SK-N-SH treated with all-trans-retinoic acid at 6 μM for 48 hours (cell line): ENCODE results near the gene LRBA.

Experiments used
- ATAC-seq: fragments of 200-7000 bp; cut with Tn5 transposase; 3 replicates; pipeline ENCODE4 v1.9.1; 2020; ENCODE audit warnings: mild to moderate bottlenecking, moderate library complexity
- ARNTL ChIP-seq: fragments of 450-650 bp; formaldehyde crosslinking; IDR thresholded peaks from 2 replicates; pipeline ENCODE4 v1.5.0; 2020; ENCODE audit warnings: low read depth, mild to moderate bottlenecking, moderate library complexity, borderline replicate concordance
- BACH2 ChIP-seq: fragments of 250-450 bp; sonication (Bioruptor Pico); IDR thresholded peaks from 2 replicates; pipeline ENCODE4 v1.9.0; 2021; ENCODE audit warnings: mild to moderate bottlenecking, borderline replicate concordance
- CREB5 ChIP-seq: fragments of 250-450 bp; sonication (Bioruptor Pico); IDR thresholded peaks from 2 replicates; pipeline ENCODE4 v1.5.1; 2020; ENCODE audit warnings: low read depth, mild to moderate bottlenecking, moderate library complexity
- CSDC2 ChIP-seq: fragments of 250-450 bp; sonication (Bioruptor Pico); IDR thresholded peaks from 2 replicates; pipeline ENCODE4 v1.5.0; 2020; ENCODE audit warnings: mild to moderate bottlenecking, moderate library complexity
- ESRRG ChIP-seq: fragments of 250-450 bp; sonication (Bioruptor Pico); IDR thresholded peaks from 2 replicates; pipeline ENCODE4 v1.6.1; 2021; ENCODE audit warnings: mild to moderate bottlenecking
- ISL1 ChIP-seq: fragments of 250-450 bp; sonication (Bioruptor Pico); IDR thresholded peaks from 2 replicates; pipeline ENCODE4 v2.1.2; 2022; ENCODE audit warnings: mild to moderate bottlenecking, moderate library complexity
- OSR1 ChIP-seq: fragments of 250-450 bp; sonication (Bioruptor Pico); IDR thresholded peaks from 2 replicates; pipeline ENCODE4 v1.8.0; 2022; ENCODE audit warnings: moderate library complexity, mild to moderate bottlenecking, inconsistent platforms
- POU6F1 ChIP-seq: fragments of 250-450 bp; sonication (Bioruptor Pico); IDR thresholded peaks from 2 replicates; pipeline ENCODE4 v1.8.0; 2021; ENCODE audit warnings: low read depth, mild to moderate bottlenecking, moderate library complexity, borderline replicate concordance
- RARB ChIP-seq: fragments of 250-450 bp; sonication (Bioruptor Pico); IDR thresholded peaks from 2 replicates; pipeline ENCODE4 v1.8.0; 2021; ENCODE audit warnings: mild to moderate bottlenecking, moderate library complexity
- SNAI2 ChIP-seq: fragments of 250-450 bp; sonication (Bioruptor Pico); IDR thresholded peaks from 2 replicates; pipeline ENCODE4 v1.5.0; 2020; ENCODE audit warnings: mild to moderate bottlenecking, moderate library complexity
- TCF4 ChIP-seq: fragments of 250-450 bp; sonication (Bioruptor Pico); IDR thresholded peaks from 2 replicates; pipeline ENCODE4 v1.8.0; 2021; ENCODE audit warnings: mild to moderate bottlenecking, moderate library complexity, borderline replicate concordance
- TOX ChIP-seq: fragments of 250-450 bp; sonication (Bioruptor Pico); IDR thresholded peaks from 2 replicates; pipeline ENCODE4 v1.8.0; 2021; ENCODE audit warnings: mild to moderate bottlenecking, moderate library complexity, borderline replicate concordance
- TSHZ2 ChIP-seq: fragments of 250-450 bp; sonication (Bioruptor Pico); IDR thresholded peaks from 2 replicates; pipeline ENCODE4 v1.5.0; 2020; ENCODE audit warnings: mild to moderate bottlenecking, moderate library complexity
- ZC3H10 ChIP-seq: fragments of 250-450 bp; sonication (Bioruptor Pico); IDR thresholded peaks from 2 replicates; pipeline ENCODE4 v1.5.1; 2021; ENCODE audit warnings: mild to moderate bottlenecking, moderate library complexity
- ZFP3 ChIP-seq: fragments of 250-450 bp; sonication (Bioruptor Pico); IDR thresholded peaks from 2 replicates; pipeline ENCODE4 v1.5.0; 2020; ENCODE audit warnings: mild to moderate bottlenecking, moderate library complexity
- ZFP30 ChIP-seq: fragments of 450-650 bp; formaldehyde crosslinking; IDR thresholded peaks from 2 replicates; pipeline ENCODE4 v1.5.0; 2022; ENCODE audit warnings: mild to moderate bottlenecking, moderate library complexity
- ZNF565 ChIP-seq: fragments of 450-650 bp; formaldehyde crosslinking; conservative IDR thresholded peaks from 2 replicates; pipeline ENCODE4 v1.5.0; 2020; ENCODE audit warnings: low read depth, mild to moderate bottlenecking, moderate library complexity
- ZNF70 ChIP-seq: fragments of 450-650 bp; formaldehyde crosslinking; IDR thresholded peaks from 2 replicates; pipeline ENCODE4 v1.5.0; 2020; ENCODE audit warnings: mild to moderate bottlenecking, moderate library complexity
- ZNF8 ChIP-seq: fragments of 450-650 bp; formaldehyde crosslinking; IDR thresholded peaks from 2 replicates; pipeline ENCODE4 v1.5.0; 2020; ENCODE audit warnings: mild to moderate bottlenecking, moderate library complexity
- TF ChIP-seq, protein P1 (sequence below): fragments of 250-450 bp; sonication (Bioruptor Pico); IDR thresholded peaks from 2 replicates; pipeline ENCODE4 v1.5.1; 2021; ENCODE audit warnings: mild to moderate bottlenecking, moderate library complexity
- TF ChIP-seq, protein P2 (sequence below): fragments of 250-450 bp; sonication (Bioruptor Pico); IDR thresholded peaks from 2 replicates; pipeline ENCODE4 v1.8.0; 2020; ENCODE audit warnings: mild to moderate bottlenecking, moderate library complexity, borderline replicate concordance

Gene LRBA

GRCh38 chr4:150286656-150287055 is 728.4 kb downstream of the LRBA start (continued):
- TF ChIP-seq TCF4 (CRISPR knock-in tag): no peak
- TF ChIP-seq OSR1: no peak
- TF ChIP-seq CREB5 (CRISPR knock-in tag): no peak
- no peak for TF ChIP-seq ISL1
- no peak for TF ChIP-seq ARNTL (CRISPR knock-in tag)

DNA sequence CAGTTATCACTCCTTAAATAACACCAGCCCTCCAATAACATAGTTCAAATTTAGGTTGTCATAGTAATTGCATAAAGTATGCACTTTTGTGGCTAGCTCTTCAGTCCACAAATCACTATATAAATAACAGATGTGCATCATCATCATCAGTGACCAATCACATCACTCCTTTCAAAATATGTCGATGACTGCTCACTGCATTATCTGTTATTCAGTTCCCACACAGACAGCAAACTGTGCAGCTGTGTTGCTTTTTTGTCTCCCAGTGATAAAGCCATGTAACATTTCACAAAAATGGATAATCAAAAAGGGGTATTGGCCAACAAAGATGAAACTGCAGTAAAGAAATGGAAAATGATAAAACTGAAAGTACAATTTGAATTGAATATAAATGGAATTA is 731.4 kb downstream of the LRBA start:
- ATAC-seq: peak; percentile 71
- TF ChIP-seq ZNF70 (CRISPR knock-in tag) (no peak), RARB (CRISPR knock-in tag) (no peak), BACH2 (CRISPR knock-in tag) (no peak), ZNF565 (no peak), TSHZ2 (CRISPR knock-in tag) (no peak), TOX (CRISPR knock-in tag) (no peak), ESRRG (no peak), ZNF8 (CRISPR knock-in tag) (no peak), POU6F1 (no peak), CSDC2 (CRISPR knock-in tag) (no peak), ZFP30 (CRISPR knock-in tag) (no peak), ISL1 (no peak), TCF4 (CRISPR knock-in tag) (no peak), CREB5 (CRISPR knock-in tag) (no peak), ZFP3 (CRISPR knock-in tag) (no peak)
- TF ChIP-seq, protein P1, sequence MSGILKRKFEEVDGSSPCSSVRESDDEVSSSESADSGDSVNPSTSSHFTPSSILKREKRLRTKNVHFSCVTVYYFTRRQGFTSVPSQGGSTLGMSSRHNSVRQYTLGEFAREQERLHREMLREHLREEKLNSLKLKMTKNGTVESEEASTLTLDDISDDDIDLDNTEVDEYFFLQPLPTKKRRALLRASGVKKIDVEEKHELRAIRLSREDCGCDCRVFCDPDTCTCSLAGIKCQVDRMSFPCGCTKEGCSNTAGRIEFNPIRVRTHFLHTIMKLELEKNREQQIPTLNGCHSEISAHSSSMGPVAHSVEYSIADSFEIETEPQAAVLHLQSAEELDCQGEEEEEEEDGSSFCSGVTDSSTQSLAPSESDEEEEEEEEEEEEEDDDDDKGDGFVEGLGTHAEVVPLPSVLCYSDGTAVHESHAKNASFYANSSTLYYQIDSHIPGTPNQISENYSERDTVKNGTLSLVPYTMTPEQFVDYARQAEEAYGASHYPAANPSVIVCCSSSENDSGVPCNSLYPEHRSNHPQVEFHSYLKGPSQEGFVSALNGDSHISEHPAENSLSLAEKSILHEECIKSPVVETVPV (CRISPR knock-in tag): no peak

DNA sequence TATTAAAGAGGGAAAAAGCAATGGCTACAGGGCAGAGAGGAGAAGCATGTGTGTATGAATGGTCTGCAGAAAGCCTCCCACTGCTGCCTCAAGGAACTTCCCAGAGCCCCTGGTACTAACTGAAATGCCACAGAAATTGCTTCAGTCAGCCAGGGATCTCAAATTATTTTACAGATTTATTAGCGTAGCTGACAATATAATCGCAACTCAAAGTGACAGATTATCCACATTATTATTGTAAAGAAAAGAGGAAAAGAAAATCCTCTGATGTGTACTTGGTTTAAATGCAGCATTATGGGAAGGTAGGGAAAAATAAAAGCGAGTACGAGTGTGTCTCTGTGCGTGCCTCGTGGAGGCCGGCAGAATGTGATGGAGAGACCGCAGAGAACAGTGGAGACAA is 734.1 kb downstream of the LRBA start:
- TF ChIP-seq ESRRG: no peak
- no peak for TF ChIP-seq ZNF70 (CRISPR knock-in tag)
- TF ChIP-seq TCF4 (CRISPR knock-in tag): no peak
- TF ChIP-seq TOX (CRISPR knock-in tag): no peak
- TF ChIP-seq BACH2 (CRISPR knock-in tag): no peak
- TF ChIP-seq ISL1: no peak
- TF ChIP-seq, protein P2, sequence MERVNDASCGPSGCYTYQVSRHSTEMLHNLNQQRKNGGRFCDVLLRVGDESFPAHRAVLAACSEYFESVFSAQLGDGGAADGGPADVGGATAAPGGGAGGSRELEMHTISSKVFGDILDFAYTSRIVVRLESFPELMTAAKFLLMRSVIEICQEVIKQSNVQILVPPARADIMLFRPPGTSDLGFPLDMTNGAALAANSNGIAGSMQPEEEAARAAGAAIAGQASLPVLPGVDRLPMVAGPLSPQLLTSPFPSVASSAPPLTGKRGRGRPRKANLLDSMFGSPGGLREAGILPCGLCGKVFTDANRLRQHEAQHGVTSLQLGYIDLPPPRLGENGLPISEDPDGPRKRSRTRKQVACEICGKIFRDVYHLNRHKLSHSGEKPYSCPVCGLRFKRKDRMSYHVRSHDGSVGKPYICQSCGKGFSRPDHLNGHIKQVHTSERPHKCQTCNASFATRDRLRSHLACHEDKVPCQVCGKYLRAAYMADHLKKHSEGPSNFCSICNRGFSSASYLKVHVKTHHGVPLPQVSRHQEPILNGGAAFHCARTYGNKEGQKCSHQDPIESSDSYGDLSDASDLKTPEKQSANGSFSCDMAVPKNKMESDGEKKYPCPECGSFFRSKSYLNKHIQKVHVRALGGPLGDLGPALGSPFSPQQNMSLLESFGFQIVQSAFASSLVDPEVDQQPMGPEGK: no peak
- TF ChIP-seq, protein P1 (CRISPR knock-in tag): no peak
- no peak for TF ChIP-seq ARNTL (CRISPR knock-in tag)
- no peak for TF ChIP-seq POU6F1
- no peak for TF ChIP-seq SNAI2 (CRISPR knock-in tag)
- no peak for TF ChIP-seq ZC3H10 (CRISPR knock-in tag)
- ATAC-seq: peak; percentile 14
